ENCODE measurements around the gene ABCF1.

The ABCF1 gene

GRCh38 chr6:30601815-30602641, 30.8 kb downstream of the ABCF1 start:
- peak; percentile 28 for DNase-seq

- DNase-seq = no peak
Measured at GRCh38 chr6:30603961-30604360, 32.7 kb downstream of the ABCF1 start.

- DNase-seq = no peak
Measured at GRCh38 chr6:30610065-30610464, 38.8 kb downstream of the ABCF1 start.

DNA sequence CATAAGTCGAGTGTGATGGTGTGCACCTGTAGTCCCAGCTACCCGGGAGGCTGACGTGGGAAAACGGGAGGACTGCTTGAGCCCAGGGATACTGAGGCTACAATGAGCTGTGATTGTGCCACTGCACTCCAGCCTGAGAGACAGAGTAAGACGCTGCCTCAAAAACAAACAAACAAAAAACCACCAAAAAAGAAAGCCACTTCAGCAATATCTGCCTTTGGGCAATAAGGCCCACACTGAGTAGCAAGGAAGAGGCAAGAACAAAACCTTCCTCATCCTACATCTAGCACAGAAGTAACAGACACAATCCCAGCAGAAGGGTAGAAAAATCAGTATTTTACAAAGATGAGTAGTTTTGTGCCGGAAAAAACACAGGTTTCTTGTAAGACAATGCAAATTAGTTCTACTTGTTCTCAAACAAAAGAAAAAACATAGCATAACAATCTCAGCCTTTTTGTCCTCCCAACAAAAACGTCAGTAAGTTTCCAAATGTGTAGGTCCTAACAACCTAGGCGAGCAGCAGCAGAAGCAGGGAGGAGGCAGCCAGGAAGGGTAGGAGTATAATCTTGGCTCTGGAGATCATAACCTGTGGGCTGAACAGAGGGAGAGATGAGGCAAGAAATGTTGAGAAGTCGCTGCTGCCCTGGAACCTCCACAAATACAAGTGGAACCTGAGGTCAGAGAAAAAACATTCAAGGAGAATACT, 40.1 kb downstream of the ABCF1 start:
- DNase-seq = no peak

DNA sequence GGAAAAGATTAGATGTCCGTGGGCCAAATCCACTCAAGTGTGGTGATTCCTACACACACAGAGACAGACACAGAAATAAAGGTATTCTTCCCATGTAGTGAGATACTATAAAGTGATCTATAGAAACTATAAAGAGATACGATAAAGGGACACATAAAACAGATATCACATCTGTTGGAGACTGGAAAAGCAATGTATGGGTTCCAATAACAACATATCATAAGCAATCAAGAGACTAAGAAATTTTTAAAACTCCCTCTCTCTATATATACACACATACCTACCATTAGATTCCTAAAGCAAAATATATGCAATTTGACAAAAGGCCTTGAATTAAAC, 40.6 kb downstream of the ABCF1 start:
- no peak for DNase-seq

GRCh38 chr6:30612213-30612612, 41.0 kb downstream of the ABCF1 start:
- no peak for DNase-seq

DNA sequence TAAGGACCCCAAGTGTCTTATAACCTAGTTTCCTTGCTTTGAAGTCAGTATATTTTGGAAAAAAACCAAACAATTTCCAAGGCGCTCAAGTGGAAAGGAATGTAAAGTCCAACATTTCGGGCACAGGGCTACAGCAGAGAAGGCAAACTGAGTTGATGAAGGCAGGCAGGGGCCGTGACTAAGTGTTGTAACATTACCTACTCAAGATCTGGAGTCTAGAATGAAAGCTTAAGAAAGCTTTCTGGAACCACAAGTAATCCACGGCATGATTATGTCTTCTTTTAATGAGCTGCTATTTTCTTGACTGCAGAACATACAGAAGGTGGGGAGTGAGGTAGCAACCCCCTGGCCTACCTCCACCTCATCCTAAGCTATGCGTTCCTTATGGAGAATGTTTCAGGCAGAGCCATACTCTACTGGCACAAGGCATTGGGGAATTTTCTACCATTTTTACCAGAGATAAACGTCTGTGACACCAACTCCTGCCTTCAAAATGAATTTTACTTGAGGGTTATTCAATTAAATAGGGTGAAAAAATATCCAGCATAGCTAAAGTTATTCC, 41.5 kb downstream of the ABCF1 start:
- no peak for DNase-seq

DNA sequence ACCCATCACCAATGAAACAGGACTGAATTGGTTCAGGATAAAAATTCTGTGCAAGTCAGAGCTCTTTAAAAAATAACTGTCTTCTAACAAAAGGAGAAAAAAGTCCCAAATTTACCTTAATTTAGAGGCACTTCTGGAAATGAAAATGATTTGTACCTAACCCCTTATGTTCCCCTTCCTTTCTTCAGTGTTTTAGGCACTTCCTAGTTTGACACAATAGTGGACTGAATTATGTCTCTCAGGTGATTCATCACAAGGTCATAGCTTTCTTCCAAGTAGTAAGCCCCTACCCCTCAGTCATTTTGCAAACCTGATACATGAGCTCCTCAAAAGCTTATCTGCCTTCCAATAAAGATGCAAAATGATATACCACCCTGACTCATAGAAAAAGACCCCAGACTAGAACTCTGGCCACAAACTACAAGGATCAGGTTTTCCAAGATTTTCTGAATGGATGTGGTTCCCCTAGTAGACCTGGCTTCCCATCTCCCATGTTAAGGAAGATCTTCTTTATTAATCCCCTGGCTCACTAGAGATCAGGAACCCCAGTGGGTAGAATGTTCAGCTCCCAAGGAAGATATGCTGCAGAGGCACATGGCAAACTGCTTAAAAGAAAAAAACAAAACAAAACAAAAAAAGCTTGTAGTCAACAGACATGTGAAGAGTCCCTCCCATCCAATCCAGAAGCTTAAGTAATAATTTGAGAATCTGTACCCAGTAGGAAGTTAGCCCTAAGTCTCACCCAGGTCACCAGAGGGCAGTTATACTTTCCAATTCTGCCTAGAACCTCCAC, 42.2 kb downstream of the ABCF1 start:
- DNase-seq = no peak

DNA sequence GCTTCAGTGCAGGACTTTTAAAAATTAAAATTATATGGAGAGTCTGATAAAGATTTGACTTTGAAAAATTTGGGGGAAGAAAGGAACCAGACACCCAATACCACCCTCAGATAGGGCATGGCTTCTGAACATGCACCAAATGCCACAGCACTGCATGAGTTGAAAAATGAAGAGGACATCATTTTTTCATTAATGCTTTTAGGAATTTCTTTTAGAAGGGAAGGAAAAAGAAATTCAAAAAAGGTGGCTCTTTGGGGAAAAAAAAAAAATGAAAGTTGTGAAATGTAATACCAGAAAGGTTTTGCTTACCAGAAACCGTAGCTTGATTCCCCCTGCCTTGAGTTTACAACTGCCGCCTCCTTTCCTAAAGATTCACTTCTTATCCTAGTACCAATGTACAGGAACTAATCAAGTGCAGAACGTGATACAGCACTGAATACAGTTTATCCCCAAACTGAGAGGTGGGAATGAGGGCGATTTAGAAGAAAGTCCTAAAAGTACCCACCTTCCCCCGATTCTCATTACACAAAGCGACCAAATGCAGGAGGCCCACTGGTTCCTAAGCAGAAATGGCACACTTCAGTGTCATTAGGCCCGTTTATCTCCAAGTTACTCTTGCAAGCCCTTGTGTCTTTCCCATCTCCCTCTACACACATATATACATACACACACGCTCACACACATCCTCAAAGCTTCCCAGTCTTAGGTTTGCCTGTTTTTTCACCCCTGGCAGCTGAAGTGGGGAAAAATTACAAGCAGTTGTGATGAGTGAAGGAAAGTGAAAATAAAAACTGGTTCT, 43.0 kb downstream of the ABCF1 start:
- no peak for DNase-seq

GRCh38 chr6:30614843-30615218, 43.6 kb downstream of the ABCF1 start:
- peak; percentile 95 for DNase-seq

- DNase-seq = peak; percentile 87
Measured at GRCh38 chr6:30615219-30615957, 44.1 kb downstream of the ABCF1 start.

DNA sequence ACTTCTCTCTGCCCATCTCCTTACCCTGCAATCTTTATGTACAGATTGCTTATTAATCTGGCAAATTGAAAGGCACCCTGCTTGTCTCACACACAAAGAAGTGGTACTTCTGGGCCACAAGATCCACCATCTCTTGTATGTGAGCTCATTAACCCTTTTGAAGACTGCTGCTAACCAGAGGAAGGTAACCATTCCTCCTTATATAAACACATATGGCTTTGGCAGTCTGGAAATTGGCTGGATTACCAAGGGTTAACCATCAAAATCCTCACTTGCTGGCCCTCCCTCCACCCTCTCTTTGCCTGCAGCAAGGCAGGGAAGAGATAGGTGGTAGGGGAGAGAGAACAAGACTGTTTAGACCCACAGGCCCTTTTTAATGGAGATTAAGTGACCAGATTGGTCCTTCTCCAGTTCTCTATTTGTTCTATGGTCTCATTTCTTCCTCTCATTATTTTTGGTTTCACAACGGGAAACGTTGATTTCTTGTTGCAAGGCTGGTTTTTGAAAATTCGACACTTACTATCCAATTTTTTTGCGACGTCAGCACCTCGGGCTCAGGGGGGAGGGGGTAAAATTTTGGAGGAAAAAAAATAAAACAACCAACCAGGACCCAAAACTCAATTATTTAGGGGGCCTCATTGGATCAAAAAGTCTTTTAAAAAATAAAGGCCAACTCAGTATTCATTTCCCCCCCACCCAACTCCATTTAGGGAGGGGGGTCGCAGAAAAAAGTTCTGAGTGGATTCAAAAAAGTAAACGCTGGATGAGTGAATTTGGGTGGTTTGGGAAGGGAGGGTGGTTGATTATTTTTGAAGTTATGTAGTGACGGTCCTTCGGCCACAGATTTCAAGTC, 44.9 kb downstream of the ABCF1 start:
- peak; percentile 61 for DNase-seq

DNA sequence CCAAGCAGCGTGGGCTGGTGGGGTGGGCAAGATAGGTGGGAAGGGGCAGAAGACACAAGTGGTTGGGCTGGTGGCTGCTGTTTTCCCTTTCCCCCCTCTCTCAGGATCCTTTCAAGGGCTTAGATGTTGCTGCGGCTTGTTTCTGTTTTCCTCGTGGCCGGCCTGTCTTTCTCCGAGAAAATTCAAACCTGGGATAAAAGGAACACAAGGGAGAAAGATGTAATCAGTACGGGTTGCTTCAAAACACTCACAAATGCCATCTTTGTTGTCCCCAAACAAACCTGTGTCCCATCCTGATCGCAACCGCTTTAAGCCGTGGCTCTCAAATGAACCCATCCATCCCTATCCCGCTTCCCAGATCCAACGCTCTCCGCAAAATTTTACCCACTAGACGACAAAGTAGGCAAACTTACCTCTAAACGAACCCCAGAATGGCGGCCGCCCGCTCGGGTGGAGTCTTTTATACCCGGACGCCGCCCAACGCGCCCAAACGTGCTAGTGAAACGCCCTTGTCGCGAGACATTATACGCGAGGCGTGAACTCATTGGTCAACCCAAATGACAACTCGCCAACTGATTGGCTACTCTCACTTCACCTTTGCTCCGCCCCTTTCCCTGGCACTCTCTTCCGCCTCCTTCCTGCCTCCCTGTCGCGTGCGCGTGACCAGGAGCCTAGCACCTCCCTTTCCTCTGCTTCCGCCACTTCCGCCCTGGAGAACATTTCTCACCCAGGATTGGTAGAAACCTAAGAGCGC, 45.7 kb downstream of the ABCF1 start, which contains the start of gene PPP1R10:
Gene PPP1R10 (minus strand): TSS at position 433 of the 754 bp plus-strand sequence. CDS start 7,299 bp downstream, outside the sequence.
- DNase-seq = peak; percentile 100

DNA sequence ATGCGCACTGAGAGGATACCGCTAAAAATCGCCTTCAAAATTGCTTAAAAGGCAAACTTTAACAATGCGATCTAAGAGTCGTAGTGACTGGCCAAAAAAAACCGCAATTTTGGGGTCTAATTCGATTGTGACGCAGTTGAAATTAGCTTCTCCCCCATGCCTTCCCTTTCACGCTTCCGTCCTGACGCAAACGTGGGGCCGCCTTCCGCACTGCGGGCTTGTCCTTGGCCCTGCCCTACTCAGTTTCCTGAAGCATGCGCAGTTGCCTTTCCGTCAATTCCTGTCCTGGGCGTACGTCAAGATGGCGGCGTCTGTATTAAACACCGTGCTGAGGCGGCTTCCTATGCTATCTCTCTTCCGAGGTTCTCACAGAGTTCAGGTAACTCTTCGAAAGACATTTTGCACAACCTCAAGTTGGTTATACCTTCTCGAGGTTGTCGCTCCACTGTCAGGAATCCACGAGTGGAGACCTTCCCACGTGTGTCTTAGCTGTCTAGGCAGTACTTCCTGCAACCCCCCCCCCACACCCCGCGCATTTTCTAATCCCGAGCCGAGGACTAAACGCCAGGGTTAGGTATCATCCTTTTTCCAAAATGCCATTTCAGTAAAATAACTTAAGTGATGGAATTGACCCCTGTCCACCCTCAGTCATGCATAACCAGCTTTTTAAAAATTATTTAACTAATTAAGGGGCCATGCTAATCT, 46.5 kb downstream of the ABCF1 start, which contains the start of gene MRPS18B:
Gene MRPS18B (plus strand): TSS at position 276 of the 705 bp plus-strand sequence. CDS start 26 bp downstream, at position 302.
- peak; percentile 99 for DNase-seq

DNA sequence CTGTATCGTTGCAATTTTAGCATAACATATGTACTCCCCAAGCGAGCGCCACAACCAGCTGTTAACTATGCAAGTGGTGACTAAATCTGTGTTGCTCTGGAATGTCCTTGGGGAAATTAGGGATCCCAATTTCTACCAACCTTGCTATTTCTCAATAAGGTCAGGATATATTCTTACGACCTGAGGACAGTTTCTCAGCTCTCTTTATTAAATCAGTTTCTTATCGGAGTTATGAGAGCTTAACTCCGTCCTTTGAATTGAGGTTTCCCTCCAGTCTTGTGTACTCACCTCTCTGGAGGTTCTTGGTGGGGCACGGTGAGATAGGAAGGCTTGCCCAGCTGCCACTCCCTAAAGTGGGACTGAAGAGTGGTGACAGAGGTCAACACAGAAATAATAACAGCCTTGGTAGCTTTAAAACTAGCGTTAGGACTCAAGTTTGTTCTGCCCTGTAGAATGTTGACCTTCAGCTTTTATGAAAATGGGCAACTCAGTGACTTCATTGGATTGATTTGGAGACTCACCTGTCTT, 47.1 kb downstream of the ABCF1 start:
- no peak for DNase-seq

DNA sequence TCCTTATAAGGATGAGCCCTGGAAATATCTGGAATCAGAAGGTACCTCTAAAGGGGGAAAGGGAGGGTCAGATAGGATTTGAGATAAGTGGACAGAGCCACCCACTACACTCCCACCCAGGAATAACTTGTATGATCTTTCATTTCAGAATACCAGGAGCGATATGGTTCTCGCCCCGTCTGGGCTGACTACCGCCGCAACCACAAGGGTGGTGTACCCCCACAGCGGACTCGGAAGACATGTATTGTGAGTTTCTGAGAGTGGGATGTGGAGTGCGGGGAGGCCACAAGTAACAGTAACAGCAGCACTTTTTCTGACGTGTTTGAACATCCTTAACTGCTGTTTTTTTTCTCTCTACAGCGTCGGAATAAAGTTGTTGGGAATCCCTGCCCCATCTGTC, 48.3 kb downstream of the ABCF1 start:
- DNase-seq = no peak

- DNase-seq = no peak
Measured at GRCh38 chr6:30625511-30625910, 54.3 kb downstream of the ABCF1 start.

- DNase-seq = peak; percentile 94
Measured at GRCh38 chr6:30626484-30627366, 55.5 kb downstream of the ABCF1 start, which contains the start of gene ATAT1. Gene ATAT1, plus strand, starts transcription at chr6:30626874.

Measured in right hindlimb (tissue), 1 donor.